Measurements from ENCODE around the gene CTTNBP2NL.

DNA sequence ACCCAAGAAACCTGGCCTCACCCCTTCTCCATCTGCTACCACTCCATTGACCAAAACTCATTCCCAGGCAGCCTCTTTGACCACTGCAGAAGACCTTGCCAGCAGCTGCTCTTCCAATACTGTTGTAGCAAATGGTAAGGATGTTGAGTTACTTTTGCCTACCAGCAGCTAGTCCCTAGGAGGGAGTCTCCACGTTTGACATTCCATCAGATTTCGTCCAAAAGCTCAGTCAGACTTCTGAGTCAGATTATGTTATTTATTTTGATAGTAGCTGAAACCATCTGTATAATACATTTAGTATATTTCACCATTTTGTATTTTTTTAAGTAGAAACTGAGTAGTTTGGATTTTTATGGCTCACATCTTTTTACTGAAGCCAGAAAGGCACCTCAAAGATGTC lies 61.2 kb downstream of the CTTNBP2NL start:
- no peak for TF ChIP-seq CTCF (IDR thresholded peaks at IDR 0.05)
- no peak for TF ChIP-seq POLR2A (IDR thresholded peaks at IDR 0.05)
- no peak for TF ChIP-seq EP300 (IDR thresholded peaks at IDR 0.05)

All from ovary (tissue), 3 donors.